Renal cortex interstitium (tissue), 11 donors: ENCODE results near the gene NOP16. TPM values are rescaled to one million over a fixed set of nuclear protein-coding genes. Genes with fewer than 3 reads are reported as not detected.

Experiments used
- DNase-seq, 11 donors: peaks; one replicate each; pipeline ENCODE4 v3.0.0-alpha.2; 2013; ENCODE audit warnings: low read depth in 9 of 11, low spot score in 4 of 11; ENCODE audit errors: extremely low read depth in 1 of 11
- polyA plus RNA-seq, 3 donors: library from polyadenylated mRNA; unstranded; fragments of 120-200 nt; gene quantifications; one replicate each; pipeline ENCODE4 v1.2.1, GENCODE V29; 2013; ENCODE audit not compliant: insufficient read length in 3 of 3

Gene NOP16
- polyA plus RNA-seq, 3 donors, result 28.1 to 32.4 (median 28.5) TPM

DNA sequence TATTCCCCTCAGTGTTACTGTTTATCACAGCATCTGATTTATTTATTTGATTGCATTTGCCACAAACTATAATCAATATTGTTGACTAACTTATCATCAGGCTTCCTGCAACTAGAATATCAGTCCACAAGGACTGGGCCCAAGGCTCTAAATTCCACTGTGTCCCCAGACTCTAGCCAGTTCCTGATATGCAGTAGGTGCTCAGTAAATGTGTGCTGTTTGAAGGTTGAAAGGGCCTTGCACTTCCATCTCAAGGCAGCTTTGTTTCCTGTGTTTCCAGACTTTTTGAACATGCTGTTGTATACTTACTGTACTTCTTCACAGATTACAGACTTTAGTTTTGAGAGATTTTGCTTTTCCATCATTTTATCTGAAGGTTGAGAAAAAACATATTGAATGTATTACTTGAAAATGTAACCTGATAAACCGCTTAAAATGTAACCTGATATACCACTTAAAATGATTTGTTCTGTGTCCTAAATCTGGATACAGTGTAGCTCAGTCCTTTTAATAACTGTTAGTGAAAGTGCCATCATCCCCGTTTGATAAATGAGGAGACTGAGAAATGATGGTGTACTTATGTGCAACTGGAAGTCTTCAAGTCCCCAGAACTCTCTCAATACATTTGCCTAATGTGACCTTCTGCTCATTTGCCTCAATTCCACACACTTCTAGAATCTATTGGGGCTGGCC is 45.5 kb downstream of the NOP16 start:
- DNase-seq, result no peak

DNA sequence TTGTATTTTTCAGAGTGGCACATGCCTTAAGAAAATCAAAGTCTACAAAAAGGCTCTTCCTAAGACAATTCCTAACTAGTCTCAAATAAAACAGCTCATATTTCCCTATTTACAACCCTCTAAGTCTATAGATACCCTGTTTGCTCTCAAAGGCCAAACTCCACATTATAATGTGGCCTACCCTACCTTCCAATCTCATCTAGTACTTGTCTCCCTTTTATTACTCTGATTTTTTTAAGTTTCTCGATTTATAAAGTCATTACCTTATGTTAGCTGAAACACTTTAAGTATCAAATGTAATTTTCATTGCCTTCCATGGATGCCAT is 46.3 kb downstream of the NOP16 start:
- DNase-seq, result no peak

DNA sequence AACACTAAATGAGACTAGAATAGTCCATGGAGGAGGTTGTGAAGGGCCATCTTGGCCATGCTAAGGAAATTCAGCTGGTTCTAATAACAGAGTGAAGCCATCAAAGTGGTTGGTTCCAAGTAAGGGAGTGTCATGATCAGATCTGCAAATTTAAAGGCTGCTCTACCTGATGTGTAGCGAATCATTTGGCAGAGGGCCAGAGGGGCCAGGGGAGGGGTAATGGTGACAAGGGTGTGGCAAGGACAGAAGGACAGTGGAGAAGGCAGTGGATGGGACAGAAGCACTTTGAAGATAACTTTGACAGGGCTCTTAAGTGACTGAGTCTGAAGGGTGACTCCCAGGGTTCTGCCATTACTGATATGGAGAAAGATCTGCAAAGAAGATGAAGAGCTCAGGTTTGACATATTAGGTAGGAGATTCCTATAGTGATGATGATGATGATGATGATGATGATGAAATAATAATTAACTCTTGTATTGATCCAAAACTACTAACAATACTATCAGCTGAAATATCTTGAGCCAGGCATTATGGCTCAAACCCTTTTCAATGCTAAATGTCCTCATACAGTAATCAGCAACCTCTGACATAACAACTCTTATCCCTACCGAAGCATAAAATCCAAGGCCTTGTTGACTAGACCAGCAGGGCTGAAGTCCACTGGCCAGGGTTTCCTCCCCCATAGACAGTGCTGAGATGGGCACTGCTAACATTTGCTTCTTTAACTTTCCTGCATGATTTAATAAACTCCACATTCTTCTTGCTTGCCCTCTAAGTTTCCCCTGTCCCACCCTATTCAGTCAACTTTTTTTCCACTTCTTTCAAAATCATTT is 46.9 kb downstream of the NOP16 start:
- DNase-seq, result no peak

DNA sequence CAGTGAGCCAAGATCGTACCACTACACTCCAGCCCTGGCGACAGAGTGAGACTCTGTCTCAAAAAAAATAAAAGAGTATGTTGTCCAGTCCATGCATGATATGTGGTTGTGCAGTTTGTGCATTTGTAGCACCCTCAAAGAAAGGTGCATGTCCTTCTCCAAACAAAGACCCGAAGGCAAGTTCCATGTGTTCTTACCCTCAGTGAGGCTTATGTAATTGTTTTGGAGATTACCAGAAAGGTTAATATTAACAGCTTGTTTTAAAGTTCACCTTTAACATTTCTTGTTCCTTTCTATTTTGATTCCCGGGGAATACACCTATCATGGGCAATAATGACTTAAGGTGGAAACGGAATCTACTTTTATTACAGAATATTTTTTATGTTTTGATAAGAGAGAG is 49.1 kb downstream of the NOP16 start:
- DNase-seq, result no peak

DNA sequence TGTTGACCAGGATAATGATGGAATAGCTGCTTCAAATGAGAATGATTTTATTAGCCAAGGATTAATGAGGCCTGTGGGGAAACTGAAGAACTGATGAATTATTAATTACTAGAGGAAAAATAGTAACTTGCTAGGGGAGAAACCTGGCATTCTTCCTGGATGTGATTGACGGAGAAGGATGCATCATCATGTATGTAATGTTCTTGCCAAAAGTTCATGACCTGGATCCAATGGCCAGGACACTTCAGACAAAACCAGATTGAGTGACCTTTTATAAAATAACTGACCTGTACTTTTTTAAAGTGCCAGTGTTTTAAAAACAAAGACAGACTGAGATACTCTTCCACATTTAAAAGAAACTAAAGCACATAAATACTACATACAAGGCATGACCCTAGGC is 50.5 kb downstream of the NOP16 start:
- no peak for DNase-seq

DNA sequence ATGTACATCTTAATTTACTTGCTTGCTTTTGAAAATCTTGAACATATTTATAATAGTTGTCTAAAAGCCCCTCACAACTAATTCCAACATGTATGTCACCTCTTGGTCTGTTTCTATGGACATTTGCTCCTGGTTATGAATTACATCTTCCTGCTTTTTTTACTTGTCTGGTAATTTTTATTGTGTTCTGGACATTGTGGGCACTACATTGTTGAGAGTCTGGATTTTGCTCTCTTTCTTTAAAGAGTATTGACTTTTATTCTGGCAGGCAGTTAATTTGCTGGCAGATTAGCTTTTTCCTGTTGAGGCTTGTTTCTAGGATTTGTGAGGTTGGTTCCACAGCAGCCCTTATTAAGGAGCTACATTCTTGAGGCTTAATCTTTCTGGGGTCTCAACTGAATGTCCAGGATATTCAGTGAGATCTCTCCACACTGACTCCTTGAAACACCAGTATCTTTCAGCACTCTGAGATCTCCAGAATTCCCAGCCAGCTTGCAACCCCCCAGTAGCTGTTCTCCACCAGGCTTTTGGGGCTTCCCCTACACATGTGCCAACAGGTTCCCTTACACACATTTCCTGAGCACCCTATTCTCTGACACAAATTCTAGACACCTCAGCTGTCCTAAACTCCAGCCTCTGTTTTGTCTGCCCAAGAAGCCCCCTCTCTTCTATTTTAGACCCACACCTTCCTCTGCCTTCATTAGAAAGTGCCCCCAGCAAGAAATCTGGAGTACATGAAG is 54.2 kb downstream of the NOP16 start:
- no peak for DNase-seq

Other genes with a start within 250 kb of the NOP16 start
- 10 to 100 TPM; 19.5 to 23.9 (median 20.9) TPM for gene SIMC1, start 150.2 kb downstream of the NOP16 start, polyA plus RNA-seq
- 100 to 1,000 TPM; 148 to 154 (median 152) TPM for gene KIAA1191, start 26.8 kb downstream of the NOP16 start, polyA plus RNA-seq
- 10 to 100 TPM; 11.8 to 15.9 (median 12.2) TPM for gene ARL10, start 23.1 kb downstream of the NOP16 start, polyA plus RNA-seq
- 100 to 1,000 TPM in 2 of 3 donors, 10 to 100 TPM in 1; 98.0 to 120 (median 112) TPM for gene HIGD2A, start 153 bp upstream of the NOP16 start, polyA plus RNA-seq
- 10 to 100 TPM; 46.6 to 57.0 (median 54.7) TPM for gene CLTB, start 27.9 kb upstream of the NOP16 start, polyA plus RNA-seq
- gene FAF2, start 59.8 kb upstream of the NOP16 start, polyA plus RNA-seq, result 10 to 100 TPM; 47.2 to 50.4 (median 47.5) TPM
- gene RNF44, start 148.8 kb upstream of the NOP16 start, polyA plus RNA-seq, result 10 to 100 TPM; 42.6 to 81.9 (median 56.1) TPM
- gene CDHR2, start 160.7 kb upstream of the NOP16 start, polyA plus RNA-seq, result 10 to 100 TPM; 21.5 to 25.8 (median 24.4) TPM
- gene GPRIN1, start 221.6 kb upstream of the NOP16 start, polyA plus RNA-seq, result 1 to 10 TPM; 1.4 to 2.3 (median 2.2) TPM
- under 1 TPM in 1 of 3 donors, not detected in 2; 0.42 TPM for gene SNCB, start 241.9 kb upstream of the NOP16 start, polyA plus RNA-seq
- gene EIF4E1B, start 242.1 kb upstream of the NOP16 start, polyA plus RNA-seq, result under 1 TPM in 1 of 3 donors, not detected in 2; 0.09 TPM